HG02840 (cell line): Measurements from ENCODE around the gene LRSAM1.

Experiments
- ATAC-seq: cut with Tn5 transposase; IDR thresholded peaks from one replicate; pipeline ENCODE4 v1.9.1; 2021; ENCODE audit warnings: mild to moderate bottlenecking, moderate library complexity, moderate number of reproducible peaks; ENCODE audit not compliant: unreplicated experiment, low FRiP score

The LRSAM1 gene

GRCh38 chr9:127494304-127494702 lies 43.0 kb downstream of the LRSAM1 start:
- ATAC-seq: no peak

GRCh38 chr9:127495884-127496555 lies 44.7 kb downstream of the LRSAM1 start:
- no peak for ATAC-seq

DNA sequence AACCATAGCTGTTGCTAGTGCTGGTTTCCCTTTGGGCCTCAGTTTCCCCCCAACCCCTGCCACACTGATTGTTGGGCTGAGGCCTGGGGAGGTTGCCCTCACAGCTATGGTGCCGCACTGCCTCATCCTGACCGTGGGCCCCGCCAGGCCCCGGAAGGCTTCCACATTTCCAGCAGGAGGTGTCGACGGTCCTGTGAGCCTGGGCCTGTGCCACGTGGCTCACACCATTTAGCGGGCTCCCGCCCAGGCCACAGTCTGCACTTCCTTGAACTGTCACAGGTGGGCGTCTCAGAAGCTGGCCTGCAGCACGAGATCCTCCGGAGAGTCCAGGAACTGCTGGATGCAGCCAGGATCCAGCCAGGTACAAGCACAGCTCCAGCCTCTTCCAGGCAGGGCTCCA lies 45.7 kb downstream of the LRSAM1 start:
- ATAC-seq: no peak

DNA sequence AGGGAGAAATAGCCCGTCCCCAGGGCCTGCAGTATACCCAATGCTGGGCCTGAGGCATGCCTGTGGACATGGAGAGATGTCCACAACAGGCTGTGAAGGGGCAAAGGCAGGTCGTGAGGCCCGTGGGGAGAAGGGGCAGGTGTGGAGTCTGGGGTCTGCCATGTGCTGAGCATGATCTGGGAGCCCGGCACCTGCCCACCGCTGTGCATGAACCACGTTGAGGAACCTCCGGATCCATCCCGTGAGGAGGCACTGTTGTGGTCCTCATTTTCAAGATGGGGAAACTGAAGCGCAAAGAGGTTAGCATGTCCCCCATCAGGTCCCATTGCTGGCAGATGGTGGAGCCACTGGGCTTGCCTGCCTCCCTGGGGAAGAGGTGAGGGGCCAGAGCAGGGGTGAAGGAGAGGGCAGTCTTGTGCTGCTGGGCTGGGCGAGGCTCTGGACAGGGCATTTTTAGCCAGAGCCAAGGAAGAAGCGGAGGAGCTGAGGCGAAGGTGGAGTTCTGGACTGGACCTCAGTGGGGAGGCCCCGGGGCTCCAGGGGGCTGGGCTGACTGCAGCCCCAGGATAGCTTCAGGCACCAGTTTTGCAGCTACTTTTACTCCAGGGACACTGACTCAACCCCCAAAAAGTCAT lies 46.5 kb downstream of the LRSAM1 start:
- ATAC-seq: no peak

DNA sequence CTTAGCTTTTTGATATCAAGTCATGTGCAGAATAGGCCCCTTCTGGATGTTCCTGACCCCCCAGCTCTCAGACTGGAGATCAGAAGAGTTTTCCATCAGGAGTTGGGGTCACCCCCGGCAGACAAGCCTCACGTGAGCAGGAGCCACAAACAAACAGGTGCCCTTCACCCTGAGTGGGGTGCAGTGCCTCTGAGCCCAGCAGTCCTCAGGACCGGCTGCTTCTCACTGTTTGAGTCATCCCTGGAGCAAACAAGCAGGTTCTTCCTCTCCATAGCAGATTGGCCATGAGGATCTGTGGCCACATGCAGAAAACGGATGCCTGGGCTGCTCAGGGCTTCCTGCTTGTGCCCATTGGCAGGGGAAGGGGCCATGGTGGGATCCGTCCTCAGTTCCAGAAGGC lies 47.0 kb downstream of the LRSAM1 start:
- ATAC-seq: no peak

- ATAC-seq: no peak
Observed at GRCh38 chr9:127500399-127500798, 49.1 kb downstream of the LRSAM1 start.

DNA sequence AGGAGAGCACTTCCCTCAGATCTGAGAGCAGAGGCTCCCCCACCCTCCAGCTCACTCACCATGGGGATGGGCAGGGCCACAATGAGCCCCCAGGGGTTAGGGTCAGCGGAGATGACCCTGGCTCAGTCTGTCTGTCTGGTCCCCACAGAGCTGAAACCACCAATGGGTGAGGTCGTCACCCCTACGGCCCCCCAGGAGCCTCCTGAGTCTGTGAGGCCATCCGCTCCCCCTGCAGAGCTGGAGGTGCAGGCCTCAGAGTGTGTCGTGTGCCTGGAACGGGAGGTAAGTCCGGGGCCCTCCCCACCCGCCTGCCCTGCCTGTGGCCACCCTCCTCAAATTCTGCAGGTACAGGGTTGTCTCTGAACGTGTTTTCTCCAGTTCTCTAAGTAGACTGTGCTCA lies 49.6 kb downstream of the LRSAM1 start:
- no peak for ATAC-seq

GRCh38 chr9:127501821-127502343 lies 50.6 kb downstream of the LRSAM1 start:
- no peak for ATAC-seq

GRCh38 chr9:127502706-127503378 lies 51.5 kb downstream of the LRSAM1 start:
- no peak for ATAC-seq

DNA sequence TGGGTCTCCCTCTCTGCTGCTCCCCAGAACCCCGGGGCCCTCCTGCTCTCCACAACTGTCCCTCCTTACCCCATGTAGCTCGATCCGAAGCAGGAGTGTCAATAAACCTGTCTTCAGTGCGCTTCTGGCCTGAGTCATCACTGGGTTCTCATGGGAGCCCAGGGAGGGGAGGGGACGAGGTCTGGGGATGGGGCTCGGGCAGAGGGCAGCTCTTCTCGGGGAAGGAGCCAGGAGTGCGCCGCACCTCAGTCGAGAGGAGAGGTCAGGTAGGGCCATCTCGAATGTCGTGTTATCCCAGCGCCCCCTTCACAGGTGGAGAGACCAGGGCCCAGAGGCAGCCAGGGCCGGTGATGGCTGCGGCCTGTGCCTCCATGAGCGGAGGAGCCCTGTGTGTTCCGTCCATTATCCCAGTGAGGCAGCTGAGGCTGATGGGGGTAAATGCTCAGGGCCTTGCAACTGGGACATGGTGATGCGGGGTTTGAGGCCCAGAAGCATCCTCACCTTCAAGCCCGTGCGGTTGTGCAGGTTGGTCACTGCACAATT lies 52.1 kb downstream of the LRSAM1 start:
- no peak for ATAC-seq

DNA sequence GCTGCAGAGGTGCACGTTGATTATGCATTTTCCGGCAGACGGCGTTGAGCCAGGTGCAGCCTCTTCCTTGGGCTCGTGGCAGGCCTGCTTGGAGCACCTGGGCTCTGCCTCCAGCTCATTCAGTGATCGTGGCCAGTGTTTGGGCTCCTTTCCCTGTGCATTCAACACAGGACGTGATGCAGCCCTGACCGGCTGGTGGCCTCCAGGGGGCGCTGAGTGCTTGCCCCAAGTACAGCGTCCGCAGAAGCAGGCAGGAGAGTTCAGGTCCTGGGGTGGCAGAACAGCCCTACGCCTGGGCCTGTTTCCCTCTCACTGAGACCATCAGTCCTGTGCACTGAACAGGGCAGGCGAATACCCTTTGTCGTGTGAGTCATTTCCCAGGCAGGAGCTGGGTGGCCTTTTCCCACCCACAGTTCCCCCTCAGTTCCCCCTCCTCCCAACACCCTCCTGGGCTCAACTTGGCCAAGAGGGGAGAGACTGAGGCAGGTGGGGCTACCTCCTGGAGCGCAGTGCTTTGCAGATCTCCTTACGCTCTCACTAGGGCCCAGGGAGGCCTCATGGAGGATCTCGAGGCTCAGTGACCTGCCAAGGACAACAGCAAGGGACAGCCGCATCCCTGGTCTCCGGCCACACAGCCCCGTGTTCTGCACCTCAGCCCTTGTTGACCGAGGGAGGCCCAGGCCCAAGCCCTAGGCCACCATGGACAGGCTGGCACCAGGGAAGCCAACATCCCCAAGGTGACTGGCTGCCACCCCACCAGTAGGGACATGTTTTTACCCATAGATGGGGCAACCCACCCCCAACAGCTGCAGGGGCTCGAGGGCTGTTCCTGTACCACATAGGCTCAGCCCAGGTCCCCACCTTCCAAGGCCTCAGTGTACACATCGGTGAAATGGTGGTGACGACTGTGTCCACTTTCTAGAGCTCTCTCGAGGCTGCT lies 52.9 kb downstream of the LRSAM1 start:
- ATAC-seq: no peak

GRCh38 chr9:127504887-127505251 lies 53.6 kb downstream of the LRSAM1 start:
- ATAC-seq: no peak

DNA sequence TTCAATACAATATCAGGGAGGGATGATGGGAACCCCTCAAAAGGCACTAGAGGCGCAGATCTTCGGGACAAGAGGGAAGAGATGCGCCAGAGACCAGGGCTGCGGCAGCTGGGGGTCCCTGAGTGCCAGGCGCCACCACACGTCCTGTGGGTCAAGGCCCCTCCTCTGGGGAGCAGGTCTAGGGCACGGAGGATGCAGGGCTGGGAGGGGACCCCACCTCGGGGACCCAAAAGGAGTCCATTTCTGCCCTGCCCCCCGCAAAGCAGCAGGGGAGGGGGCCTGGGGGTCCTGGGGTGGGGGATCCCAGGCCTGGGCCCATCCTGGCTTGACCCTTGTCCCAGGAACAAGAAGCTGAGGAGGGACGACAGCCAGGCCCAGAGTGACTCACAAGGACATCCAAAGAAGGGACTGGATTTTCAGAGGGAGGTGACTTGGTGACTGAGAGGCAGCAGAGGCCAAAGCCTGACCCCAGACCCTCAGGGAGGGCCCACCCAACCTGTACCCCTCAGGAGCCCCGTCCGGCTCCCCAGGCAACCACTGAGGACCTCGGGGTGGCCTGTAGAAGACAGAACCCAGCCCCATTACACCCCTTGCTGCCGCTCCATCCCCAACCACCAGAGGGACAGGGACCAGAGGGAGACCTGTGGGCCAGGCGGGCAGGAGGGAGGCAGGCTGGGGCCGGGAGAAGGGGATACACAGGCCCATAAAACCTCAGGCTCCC lies 54.2 kb downstream of the LRSAM1 start:
- ATAC-seq: no peak

DNA sequence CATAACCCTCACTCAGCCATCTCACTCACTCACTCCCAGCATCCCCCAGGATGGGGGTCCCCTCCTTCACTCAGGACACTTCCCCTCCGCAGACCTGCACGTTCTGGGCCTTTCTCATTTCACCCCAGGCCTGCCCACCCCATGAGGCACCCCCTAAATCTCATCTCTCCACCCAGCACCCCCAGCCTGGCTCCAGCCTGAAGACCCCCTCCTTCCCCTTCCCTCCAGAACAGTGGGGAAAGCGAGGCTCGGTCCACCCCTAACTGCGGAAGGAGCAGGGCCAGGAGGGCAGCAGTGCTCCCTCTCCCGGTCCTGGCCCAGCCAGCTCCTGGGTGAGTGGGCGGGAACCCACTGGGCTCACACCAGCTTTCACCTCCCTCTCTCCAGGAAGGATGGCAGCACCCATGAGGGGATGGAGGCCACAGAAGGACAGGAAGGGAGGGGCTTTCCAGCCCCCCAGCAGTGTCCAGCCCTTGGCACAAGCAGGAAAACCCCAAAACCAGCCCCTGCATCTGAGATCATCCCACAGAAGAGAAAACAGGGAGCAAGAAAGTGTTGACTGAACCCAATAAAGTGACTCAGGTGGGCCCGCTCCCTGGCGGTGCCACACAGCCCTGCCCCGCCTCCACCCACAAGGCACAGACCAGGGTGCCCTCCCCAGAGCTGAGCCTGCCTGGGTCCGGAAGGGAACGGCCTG lies 55.0 kb downstream of the LRSAM1 start:
- ATAC-seq: no peak

- no peak for ATAC-seq
Observed at GRCh38 chr9:127506814-127507750, 55.8 kb downstream of the LRSAM1 start.

- no peak for ATAC-seq
Observed at GRCh38 chr9:127507751-127508648, 56.7 kb downstream of the LRSAM1 start.

DNA sequence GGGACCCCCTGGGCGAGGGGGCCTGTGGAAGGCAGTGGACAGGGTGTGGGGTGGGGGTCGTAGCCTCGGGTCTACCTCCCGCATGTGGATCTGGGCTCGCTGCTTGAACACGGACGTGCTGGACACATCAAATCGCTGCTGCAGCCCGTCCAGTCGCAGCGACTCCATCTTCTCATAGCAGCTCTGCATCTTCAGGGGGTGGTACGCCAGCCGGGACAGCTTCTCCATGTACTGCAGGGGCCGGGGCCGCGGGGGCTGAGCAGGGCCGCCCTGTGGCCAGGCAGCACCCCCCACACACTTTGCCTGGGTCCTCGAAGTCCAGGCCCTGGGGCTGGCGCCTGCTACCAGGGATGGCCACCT lies 57.6 kb downstream of the LRSAM1 start:
- no peak for ATAC-seq
